Mammary epithelial cell (primary cell): ENCODE data around the gene FAT2.

ENCODE experiments used
- EZH2 ChIP-seq: IDR thresholded peaks from 2 replicates; pipeline ENCODE4 v1.6.1; 2012; ENCODE audit warnings: low read length, inconsistent platforms, borderline replicate concordance
- TF ChIP-seq, protein P1 (sequence below), 2 donors: IDR thresholded peaks in 1 of 2; conservative IDR thresholded peaks in 1 of 2; 2 replicates each; pipeline ENCODE4 v1.5.1; 2011 to 2012; ENCODE audit warnings: inconsistent platforms in 2 of 2, low read length in 2 of 2, mild to moderate bottlenecking in 2 of 2, control low read depth in 1 of 2, low read depth in 1 of 2; ENCODE audit not compliant: insufficient read depth in 1 of 2; ENCODE audit errors: extremely low read depth in 1 of 2

DNA sequence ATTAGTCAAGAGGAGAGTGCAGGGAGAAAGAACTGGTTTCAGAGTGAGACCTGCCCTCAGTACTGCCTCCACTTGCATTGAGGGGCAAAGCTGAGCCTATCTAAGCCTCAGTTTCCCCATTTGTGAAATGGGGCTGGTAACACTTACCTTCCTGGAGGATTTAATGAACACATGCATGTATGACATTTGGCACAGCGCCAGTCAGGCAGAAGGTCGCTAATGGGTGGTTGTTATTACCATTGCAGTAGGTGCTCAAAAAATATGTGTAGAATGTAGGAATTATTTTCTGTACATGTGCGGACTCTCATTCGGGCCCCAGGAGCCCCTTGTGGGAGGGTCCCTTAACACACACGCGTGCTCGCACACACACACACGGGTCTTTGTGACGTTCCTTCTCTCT lies 10.9 kb downstream of the FAT2 start:
- TF ChIP-seq, protein P1, sequence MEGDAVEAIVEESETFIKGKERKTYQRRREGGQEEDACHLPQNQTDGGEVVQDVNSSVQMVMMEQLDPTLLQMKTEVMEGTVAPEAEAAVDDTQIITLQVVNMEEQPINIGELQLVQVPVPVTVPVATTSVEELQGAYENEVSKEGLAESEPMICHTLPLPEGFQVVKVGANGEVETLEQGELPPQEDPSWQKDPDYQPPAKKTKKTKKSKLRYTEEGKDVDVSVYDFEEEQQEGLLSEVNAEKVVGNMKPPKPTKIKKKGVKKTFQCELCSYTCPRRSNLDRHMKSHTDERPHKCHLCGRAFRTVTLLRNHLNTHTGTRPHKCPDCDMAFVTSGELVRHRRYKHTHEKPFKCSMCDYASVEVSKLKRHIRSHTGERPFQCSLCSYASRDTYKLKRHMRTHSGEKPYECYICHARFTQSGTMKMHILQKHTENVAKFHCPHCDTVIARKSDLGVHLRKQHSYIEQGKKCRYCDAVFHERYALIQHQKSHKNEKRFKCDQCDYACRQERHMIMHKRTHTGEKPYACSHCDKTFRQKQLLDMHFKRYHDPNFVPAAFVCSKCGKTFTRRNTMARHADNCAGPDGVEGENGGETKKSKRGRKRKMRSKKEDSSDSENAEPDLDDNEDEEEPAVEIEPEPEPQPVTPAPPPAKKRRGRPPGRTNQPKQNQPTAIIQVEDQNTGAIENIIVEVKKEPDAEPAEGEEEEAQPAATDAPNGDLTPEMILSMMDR (conservative IDR thresholded peaks at IDR 0.05 in 1 of 2, IDR thresholded peaks at IDR 0.05 in 1 of 2; ENCODE audit: extremely low read depth in 1 of 2, insufficient read depth in 1 of 2, low read depth in 1 of 2, low read length in 2 of 2) = no peak
- no peak for TF ChIP-seq EZH2
